HG03175 (cell line): ENCODE measurements around the gene AQP12B.
"Not testable (repeated sequence)": the region's sequence is repeated elsewhere in the genome, so short reads cannot be mapped to it uniquely, and the experiment has no call there.

Experiments used
- ATAC-seq: cut with Tn5 transposase; IDR thresholded peaks from one replicate; pipeline ENCODE4 v1.9.1; 2021; ENCODE audit warnings: mild to moderate bottlenecking, moderate library complexity; ENCODE audit not compliant: unreplicated experiment

Gene AQP12B

GRCh38 chr2:240682431-240683224 is at the start of gene AQP12B:
TSS of gene AQP12B (minus strand) at chr2:240682885. CDS start at chr2:240682837, 48 bp downstream.
- not testable (repeated sequence) for ATAC-seq

GRCh38 chr2:240732184-240732583 is 49.5 kb upstream of the AQP12B start:
- ATAC-seq = no peak

GRCh38 chr2:240731178-240731545 is 48.5 kb upstream of the AQP12B start:
- no peak for ATAC-seq

GRCh38 chr2:240730501-240731177 is 48.0 kb upstream of the AQP12B start:
- no peak for ATAC-seq

- ATAC-seq = no peak
Measured at GRCh38 chr2:240728827-240729226, 46.1 kb upstream of the AQP12B start.

- no peak for ATAC-seq
Measured at GRCh38 chr2:240728361-240728760, 45.7 kb upstream of the AQP12B start.

- no peak for ATAC-seq
Measured at GRCh38 chr2:240727913-240728312, 45.2 kb upstream of the AQP12B start.

GRCh38 chr2:240727439-240727838 is 44.8 kb upstream of the AQP12B start:
- no peak for ATAC-seq

- ATAC-seq = no peak
Measured at GRCh38 chr2:240726876-240727275, 44.2 kb upstream of the AQP12B start.

- ATAC-seq = no peak
Measured at GRCh38 chr2:240725671-240726070, 43.0 kb upstream of the AQP12B start.

- ATAC-seq = no peak
Measured at GRCh38 chr2:240725266-240725665, 42.6 kb upstream of the AQP12B start.

GRCh38 chr2:240724431-240724830 is 41.7 kb upstream of the AQP12B start:
- no peak for ATAC-seq

GRCh38 chr2:240723851-240724250 is 41.2 kb upstream of the AQP12B start:
- ATAC-seq = no peak

GRCh38 chr2:240722796-240723735 is 40.4 kb upstream of the AQP12B start:
- no peak for ATAC-seq

GRCh38 chr2:240722376-240722775 is 39.7 kb upstream of the AQP12B start:
- no peak for ATAC-seq

- ATAC-seq = no peak
Measured at GRCh38 chr2:240721596-240722180, 39.0 kb upstream of the AQP12B start.

- no peak for ATAC-seq
Measured at GRCh38 chr2:240720686-240721595, 38.3 kb upstream of the AQP12B start.

GRCh38 chr2:240719676-240720545 is 37.2 kb upstream of the AQP12B start:
- ATAC-seq = no peak
